Right renal pelvis (tissue), 4 donors: Measurements from ENCODE around the gene HYPK. TPM values are rescaled to one million over a fixed set of nuclear protein-coding genes. Genes with fewer than 3 reads are reported as not detected.
"Not testable (repeated sequence)": the region's sequence is repeated elsewhere in the genome, so short reads cannot be mapped to it uniquely, and the experiment has no call there.

Source experiments
- DNase-seq, 4 donors: peaks; one replicate each; pipeline ENCODE4 v3.0.0-alpha.2; 2013; ENCODE audit warnings: low read depth in 4 of 4, low spot score in 3 of 4, missing footprints in 1 of 4
- polyA plus RNA-seq, 4 donors: library from polyadenylated mRNA; unstranded; fragments of 120-200 nt; gene quantifications; one replicate each; pipeline ENCODE4 v1.2.1, GENCODE V29; 2013; ENCODE audit not compliant: insufficient read length in 4 of 4

The HYPK gene
- polyA plus RNA-seq, 4 donors, result 8.6 to 13.6 (median 11.3) TPM

GRCh38 chr15:43794269-43795037 lies 5.9 kb upstream of the HYPK start:
- no peak for DNase-seq

- no peak for DNase-seq
Observed at GRCh38 chr15:43795197-43795596, 5.2 kb upstream of the HYPK start.

- no peak for DNase-seq
Observed at GRCh38 chr15:43795997-43796396, 4.4 kb upstream of the HYPK start.

GRCh38 chr15:43796566-43796965 lies 3.8 kb upstream of the HYPK start:
- DNase-seq, result no peak

GRCh38 chr15:43799209-43799944 lies 1.0 kb upstream of the HYPK start:
- DNase-seq, result no peak

GRCh38 chr15:43799945-43800285 lies 484 bp upstream of the HYPK start, which contains the start of gene SERINC4:
Gene SERINC4 (minus strand): TSS chr15:43800220. CDS start chr15:43799986, 234 bp downstream.
- DNase-seq, result no peak

- DNase-seq, result not testable (repeated sequence)
Observed at GRCh38 chr15:43802676-43803075, 2.3 kb downstream of the HYPK start.

- no peak for DNase-seq
Observed at GRCh38 chr15:43808435-43808950, 8.1 kb downstream of the HYPK start.

GRCh38 chr15:43808960-43809678 lies 8.7 kb downstream of the HYPK start:
- DNase-seq, result no peak

GRCh38 chr15:43815064-43815463 lies 14.7 kb downstream of the HYPK start:
- not testable (repeated sequence) for DNase-seq

- DNase-seq, result no peak
Observed at GRCh38 chr15:43821505-43821904, 21.1 kb downstream of the HYPK start.

- DNase-seq, result peak; percentile 89 to 93 (median 92)
Observed at GRCh38 chr15:43824302-43825246, 24.2 kb downstream of the HYPK start, which contains the start of gene MFAP1. Gene MFAP1 (minus strand): TSS chr15:43824690. CDS start chr15:43824569, 121 bp downstream.

- DNase-seq, result not testable (repeated sequence)
Observed at GRCh38 chr15:43825305-43825704, 24.9 kb downstream of the HYPK start.

- DNase-seq, result no peak
Observed at GRCh38 chr15:43826029-43826507, 25.7 kb downstream of the HYPK start.

GRCh38 chr15:43826508-43827341 lies 26.3 kb downstream of the HYPK start, which contains the start of gene WDR76:
Gene WDR76 (plus strand): TSS chr15:43827002. CDS start chr15:43827033, 31 bp downstream.
- peak; percentile 55 to 65 (median 61) for DNase-seq

- no peak for DNase-seq
Observed at GRCh38 chr15:43828061-43828657, 27.8 kb downstream of the HYPK start.

GRCh38 chr15:43829951-43830540 lies 29.6 kb downstream of the HYPK start:
- not testable (repeated sequence) for DNase-seq
